C4-2B (cell line): ENCODE measurements around the gene SCUBE1.

Experiments
- CTCF ChIP-seq: fragments of 450-650 bp; conservative IDR thresholded peaks from 2 replicates; pipeline ENCODE4 v1.5.1; 2017; ENCODE audit warnings: mild to moderate bottlenecking
- ZFX ChIP-seq: fragments of 450-650 bp; IDR thresholded peaks from 2 replicates; pipeline ENCODE4 v1.6.1; 2017

GRCh38 chr22:43182118-43182517 lies 161.1 kb downstream of the SCUBE1 start:
- TF ChIP-seq CTCF (no peak), ZFX (no peak)
